GM18909 (cell line): ENCODE data around the gene RAB31.

Source experiments
- ATAC-seq: cut with Tn5 transposase; IDR thresholded peaks from one replicate; pipeline ENCODE4 v1.9.1; 2021; ENCODE audit warnings: mild to moderate bottlenecking; ENCODE audit not compliant: unreplicated experiment, poor library complexity

RAB31 gene

DNA sequence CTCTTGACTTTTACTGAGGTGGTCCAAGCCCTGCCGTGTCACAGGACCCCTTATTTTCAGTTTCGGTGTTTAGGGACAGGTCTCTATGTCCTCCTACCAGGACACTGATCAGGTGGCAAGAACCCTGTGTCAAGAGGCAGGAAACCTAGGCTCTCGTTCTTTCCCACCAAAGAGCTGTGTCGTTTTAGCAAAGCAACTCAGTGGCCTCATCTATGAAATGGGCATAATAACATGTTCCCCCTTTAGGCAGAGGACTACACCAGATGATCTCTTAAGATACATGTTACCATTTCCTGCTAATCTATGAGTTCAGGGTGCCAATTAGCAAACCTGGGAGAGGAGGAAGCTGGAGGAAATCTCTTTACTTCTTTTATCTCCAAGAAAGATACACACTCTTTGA lies 1.9 kb downstream of the RAB31 start:
- ATAC-seq, result no peak

DNA sequence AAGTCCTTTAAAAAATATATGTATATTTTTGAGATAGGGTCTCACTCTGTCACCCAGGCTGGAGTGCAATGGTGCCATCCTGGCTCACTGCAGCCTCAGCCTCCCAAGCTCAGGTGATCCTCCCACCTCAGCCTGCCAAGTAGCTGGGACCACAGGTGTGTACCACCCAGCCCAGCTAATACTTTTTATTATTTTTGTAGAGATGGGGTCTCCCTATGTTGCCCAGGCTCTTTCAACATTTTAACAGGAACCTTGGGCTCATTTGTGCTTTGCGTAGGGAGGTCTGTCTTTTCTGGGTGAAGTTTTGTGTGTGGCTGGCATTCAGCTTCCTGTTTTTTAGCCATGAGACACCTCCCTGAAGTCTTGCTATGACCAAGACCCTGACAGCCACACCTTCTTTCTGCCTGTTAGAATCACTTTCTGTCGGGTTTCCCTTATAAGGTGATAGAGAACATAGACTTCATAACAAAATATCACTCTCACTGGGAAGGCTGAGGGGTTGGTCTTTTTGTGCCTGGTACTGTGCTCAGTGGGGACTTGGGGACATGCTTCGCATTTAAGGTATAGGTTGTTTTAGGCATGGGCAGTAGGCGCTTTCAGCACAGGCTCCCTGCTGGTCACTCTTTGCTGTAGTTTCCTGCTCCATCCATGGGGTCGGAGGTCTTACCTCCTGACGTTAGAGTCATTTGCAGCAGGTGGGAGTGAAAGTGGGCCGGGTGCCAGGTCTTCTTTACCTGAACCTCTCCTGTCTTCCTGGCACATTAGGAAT lies 3.4 kb downstream of the RAB31 start:
- ATAC-seq, result peak; percentile 70

- ATAC-seq, result no peak
These were observed 4.1 kb downstream of the RAB31 start for GRCh38 chr18:9712130-9712577.

- ATAC-seq, result no peak
These were observed 4.5 kb downstream of the RAB31 start for GRCh38 chr18:9712611-9713010.

GRCh38 chr18:9714266-9715087 lies 6.4 kb downstream of the RAB31 start:
- no peak for ATAC-seq

GRCh38 chr18:9715088-9715343 lies 6.9 kb downstream of the RAB31 start:
- no peak for ATAC-seq

GRCh38 chr18:9715978-9716774 lies 8.1 kb downstream of the RAB31 start:
- no peak for ATAC-seq

- ATAC-seq, result peak; percentile 72
These were observed 8.9 kb downstream of the RAB31 start for GRCh38 chr18:9716780-9717563.

GRCh38 chr18:9719421-9719981 lies 11.4 kb downstream of the RAB31 start:
- ATAC-seq, result no peak

DNA sequence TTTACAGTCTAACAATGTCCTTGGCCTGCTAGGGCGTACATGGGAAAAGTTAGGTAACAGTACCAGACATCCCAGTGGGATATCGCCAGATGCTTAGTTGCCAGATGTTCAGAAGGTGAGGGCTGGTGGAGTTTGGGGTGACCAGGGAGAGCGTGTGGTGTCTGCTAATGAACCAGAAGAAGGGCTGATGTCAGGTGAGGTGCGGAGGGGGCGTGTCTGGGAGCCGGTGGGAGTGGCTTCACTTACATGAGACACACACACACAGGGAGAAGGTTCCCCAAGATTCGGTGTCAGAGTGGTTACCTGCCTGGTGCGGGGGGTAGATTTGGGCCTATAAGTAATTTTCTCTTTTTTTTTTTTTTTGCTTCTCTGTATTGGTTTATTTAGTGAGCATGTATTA lies 12.2 kb downstream of the RAB31 start:
- ATAC-seq, result no peak

DNA sequence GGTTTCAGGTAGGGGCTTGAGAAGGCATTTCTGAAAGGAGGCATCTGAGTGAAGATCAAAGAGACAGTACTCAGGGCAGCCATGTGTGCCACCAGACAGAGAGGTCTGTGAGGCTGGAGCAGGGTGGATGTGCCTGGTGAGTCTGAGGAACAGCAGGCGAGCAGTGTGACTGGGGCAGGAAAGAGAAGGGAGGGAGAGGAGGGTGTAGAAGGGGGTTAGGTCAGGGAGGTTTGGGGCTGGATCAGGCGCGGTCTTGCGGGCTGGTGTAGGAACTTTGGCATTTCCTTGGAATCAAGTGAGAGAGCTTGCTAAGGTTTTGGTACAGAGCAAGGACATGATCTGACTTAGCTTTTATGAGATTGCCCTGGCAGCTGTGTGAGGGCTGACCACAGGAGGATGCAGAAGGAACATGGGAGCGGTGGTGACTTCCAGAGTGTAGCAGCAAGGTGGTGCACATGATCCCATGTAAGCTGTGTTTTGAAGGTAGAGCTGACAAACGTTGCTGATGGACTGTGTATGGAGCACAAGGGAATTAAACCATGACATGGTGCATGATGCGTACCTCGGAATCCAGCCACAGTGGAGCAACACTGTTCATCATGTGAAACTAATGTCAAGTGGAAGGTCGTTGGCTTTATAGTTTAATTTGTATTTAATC lies 13.9 kb downstream of the RAB31 start:
- no peak for ATAC-seq

DNA sequence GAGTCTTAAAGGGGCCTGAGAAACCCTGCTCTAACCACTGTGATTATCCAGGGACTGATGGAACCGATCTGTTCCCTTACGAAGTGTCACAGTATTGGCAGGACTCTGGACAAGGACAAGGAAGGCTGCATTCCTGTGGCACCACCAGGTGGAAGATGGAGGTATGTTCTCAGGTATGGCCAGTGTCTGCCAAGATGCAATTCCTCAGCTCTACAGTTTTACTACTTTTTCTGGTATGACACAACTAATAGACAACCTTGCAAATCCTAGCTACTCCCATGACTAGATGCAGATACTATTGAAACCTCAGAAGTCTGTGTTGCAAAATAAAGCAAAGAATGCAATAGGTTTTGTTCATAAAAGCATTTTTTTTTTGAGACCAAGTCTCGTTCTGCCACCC lies 14.6 kb downstream of the RAB31 start:
- no peak for ATAC-seq

- no peak for ATAC-seq
These were observed 16.9 kb downstream of the RAB31 start for GRCh38 chr18:9724797-9725585.

DNA sequence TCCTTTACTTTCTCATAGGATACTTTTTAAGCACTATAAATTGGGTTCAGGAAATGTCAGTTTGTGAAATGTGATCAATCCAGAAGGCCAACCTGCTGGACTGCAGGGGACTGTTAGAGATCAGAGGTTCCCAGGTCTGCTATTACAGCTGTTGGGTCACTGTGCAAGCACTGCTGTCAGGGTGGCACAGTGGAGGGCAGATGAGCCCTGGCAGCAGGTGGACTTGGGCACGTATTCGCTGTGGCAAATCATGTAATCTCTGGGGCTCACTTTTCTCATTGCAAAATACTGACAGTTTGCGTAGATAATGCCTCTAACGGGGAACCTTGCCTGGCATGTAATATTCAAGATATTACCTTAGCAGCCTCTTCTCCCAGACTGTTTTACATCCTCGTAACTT lies 18.1 kb downstream of the RAB31 start:
- ATAC-seq, result no peak

GRCh38 chr18:9726936-9727335 lies 18.8 kb downstream of the RAB31 start:
- no peak for ATAC-seq

- no peak for ATAC-seq
These were observed 22.7 kb downstream of the RAB31 start for GRCh38 chr18:9730786-9731185.

- ATAC-seq, result no peak
These were observed 23.3 kb downstream of the RAB31 start for GRCh38 chr18:9731380-9731779.

GRCh38 chr18:9732031-9732430 lies 23.9 kb downstream of the RAB31 start:
- no peak for ATAC-seq

DNA sequence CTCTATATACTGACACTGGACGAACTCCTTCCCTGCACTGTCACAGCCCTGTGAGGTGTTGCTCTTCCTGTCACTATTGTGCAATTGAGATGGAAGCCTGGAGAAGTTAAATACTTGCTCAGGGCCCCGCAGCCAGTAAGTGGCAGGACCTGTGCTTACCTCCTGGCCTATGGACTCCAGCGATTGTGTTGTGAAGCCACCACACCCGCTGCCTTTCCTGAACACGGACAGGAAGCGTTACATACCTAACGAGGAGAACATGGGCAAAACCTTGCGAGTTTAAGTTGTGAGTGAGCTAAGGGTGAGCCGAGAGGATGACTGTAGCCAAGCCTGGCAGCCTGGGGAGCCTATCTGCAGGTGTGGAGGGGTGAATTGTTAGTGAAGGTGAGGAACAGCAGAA lies 26.1 kb downstream of the RAB31 start:
- no peak for ATAC-seq
